Measurements from ENCODE around the gene LGALS9.
"Not testable (repeated sequence)": the region's sequence is repeated elsewhere in the genome, so short reads cannot be mapped to it uniquely, and the experiment has no call there.

The LGALS9 gene

DNA sequence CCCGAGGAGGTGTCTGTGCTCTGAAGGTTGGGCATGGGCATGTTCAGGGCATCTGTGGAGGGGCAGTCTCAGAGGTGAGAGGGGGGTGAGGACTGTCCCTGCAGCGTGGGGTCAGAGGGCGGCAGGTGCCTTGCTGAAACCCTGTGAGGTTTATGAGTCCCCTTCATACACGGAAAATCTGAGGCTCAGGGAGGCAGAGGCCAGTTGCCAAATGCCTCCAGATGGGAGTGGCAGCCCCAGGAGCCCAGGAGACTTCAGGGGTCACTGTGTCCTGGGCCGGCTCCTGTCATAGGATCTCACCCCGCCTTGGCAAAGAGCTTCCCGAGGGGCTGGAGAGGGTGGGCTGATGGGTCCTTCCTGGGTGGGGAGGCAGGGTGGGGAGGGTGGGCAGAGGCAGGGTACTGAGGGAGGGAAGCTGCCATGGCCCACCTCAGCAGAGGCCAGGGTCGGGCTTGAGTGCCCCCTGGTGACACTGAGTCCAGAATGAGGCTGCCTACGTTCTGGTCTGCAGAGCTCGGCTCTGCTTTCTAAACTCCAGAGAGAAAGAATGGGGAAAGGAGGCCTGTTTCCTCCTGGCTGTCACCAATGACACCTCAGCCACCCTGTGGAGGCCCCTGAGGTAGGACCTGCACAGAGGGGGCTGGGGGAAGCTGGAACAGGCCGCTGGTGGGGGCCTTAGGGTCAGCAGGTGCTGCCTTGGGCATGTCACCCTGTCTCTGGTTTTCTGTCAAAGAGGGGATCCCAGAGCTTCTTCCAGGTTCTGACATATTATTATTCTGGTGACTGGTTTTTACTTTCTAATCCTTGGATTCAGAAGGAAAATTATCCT lies 1.1 kb downstream of the LGALS9 start:
- FAIRE-seq: no peak

DNA sequence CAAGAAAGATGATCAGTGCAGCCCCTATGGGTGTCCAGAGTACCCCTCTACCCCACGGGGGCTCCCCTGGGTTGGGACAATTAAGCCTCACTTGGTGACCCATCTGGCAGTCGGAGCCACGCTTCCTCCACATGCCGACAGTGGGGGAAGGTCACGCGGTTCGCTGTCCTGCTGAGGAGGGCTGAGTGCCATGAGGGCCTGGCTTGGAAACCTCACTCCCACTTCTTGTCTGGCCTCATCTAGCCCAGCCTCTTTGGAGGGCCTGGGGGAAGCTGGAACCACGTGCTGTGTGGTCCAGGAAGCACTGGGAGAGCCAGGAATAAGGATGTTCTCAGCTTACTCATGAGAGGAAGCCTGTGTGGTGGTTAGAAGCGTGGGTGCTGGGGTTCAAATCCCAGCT lies 1.8 kb downstream of the LGALS9 start:
- FAIRE-seq: not testable (repeated sequence)

DNA sequence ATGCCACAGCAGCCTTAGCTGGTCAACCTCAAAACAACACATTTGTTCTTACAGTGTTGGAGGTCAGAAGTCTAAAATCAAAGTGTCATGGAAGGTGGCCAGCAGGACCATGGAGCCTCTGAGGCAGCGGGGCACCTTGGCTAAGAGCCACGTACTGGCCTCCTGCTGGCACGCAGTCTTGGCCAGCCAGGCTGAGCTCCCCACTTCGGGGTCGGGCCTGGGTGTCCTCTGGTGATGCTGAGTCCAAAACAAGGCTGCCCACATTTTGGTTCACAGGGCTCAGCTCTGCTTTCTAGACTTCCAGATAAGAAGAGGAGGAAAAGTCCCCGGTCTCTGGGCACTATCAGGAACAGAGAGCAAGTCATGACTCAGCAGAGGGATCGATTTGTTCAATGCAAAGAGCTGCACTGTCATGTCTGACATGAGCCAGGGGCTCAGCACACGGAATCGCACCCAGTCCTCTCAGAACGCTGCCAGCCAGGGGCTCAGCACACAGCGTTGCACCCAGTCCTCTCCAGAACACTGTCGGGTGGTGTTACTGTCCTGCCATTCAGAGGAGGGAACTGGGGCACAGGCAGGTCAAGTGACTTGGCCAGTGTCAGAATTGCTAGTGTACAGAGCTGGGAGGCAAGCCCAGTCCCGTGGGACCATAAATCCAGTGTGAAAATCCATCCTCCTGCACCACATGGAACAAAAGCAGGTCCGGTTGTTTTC lies 2.5 kb downstream of the LGALS9 start:
- FAIRE-seq: no peak

DNA sequence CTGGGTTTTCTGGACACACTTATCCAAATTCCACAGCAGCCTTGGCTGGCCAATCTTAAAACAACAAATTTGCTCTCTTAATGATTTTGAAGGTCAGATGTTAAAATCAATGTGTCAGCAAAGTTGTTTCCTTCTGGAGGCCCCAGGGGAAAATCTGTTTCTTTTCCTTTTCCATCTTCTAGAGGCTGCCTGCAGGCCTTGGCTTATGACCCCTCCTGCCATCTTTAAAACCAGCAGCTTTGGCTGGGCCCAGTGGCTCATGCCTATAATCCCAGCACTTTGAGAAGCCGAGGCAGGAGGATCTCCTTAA lies 3.0 kb downstream of the LGALS9 start:
- no peak for FAIRE-seq

DNA sequence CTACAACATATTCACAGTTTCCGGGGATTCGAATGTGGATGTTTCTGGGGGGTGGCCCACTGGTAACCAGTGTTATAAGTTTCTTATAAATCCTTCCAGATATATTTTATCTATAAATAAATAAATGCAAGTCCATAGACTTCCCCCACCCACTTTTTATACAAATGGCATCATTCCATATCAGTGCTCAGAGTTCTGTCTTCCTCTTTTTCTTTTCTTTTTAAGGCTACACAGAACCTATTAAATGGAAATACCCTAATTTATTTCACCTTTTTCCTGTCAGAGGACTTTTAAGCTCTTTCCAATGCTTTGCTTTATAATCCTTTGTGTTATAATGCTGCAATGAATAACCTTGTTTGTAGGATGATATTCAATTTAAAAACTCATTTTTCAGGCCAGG lies 3.8 kb downstream of the LGALS9 start:
- FAIRE-seq: no peak

DNA sequence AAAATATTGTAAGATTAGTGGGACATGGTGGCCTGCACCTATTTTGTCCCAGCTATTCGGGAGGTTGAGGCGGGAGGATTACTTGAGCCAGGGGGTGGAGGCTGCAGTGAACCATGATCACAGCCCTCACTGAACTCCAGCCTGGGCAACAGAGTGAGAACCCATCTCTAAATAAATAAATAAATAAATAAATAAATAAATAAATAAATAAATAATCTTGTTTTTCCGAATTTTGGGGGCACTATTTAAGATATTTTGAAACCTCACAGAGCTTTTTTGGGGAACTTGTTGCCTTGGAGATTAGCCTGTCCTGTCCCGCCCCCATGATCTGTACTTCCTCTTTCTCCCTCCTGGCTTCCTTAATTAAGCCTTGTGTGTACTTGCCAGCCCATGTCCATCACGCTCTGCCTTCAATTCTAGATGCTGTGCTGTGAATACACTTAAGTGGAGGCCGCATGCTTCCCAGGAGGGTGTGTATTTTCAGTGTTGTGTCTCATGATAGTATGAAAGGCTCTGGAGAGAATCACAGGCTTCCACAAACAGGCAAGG lies 4.4 kb downstream of the LGALS9 start:
- no peak for FAIRE-seq

DNA sequence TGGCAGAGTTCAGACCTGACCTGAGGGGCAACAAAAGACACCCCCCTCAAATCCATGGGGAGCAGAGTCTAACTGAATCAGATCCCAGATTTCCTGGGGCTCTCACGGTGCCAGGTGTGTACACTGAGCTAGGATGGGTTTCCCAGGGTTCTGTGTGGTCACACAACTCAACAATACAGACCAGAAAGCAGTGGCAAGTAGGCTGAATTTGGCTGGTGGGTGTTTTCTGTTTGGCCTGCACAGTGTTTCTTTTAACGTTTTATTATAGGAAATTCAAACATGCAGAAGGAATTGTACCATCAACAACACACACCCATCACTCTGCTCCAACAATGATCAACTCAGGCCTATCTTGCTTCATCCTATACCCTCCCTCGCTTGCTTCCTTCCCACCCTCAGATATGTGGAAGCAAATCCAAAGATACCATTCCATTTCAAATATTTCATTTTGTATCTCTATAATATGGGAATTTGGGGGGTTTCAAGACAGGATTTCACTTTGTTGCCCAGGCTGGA lies 5.1 kb downstream of the LGALS9 start:
- FAIRE-seq: not testable (repeated sequence)

DNA sequence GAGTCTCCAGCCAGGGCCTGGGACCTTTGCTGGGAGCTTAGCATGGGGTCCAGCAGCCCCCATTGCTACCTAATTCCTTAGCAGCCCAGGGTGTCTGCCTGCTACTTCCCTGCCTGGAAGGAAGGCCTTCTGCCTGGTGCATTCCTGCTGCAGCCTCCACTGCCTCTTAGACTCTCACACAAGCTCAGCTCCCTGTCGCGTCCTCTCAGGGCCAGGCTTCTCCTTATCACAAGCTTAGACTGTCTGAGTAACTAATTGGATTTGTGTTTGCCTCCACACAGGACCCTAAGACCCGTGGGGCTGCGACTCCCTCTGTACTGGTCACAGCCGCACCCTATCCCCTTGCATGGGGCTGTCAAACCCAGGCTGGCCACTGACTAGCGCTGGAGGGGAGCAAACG lies 6.8 kb downstream of the LGALS9 start:
- not testable (repeated sequence) for FAIRE-seq

DNA sequence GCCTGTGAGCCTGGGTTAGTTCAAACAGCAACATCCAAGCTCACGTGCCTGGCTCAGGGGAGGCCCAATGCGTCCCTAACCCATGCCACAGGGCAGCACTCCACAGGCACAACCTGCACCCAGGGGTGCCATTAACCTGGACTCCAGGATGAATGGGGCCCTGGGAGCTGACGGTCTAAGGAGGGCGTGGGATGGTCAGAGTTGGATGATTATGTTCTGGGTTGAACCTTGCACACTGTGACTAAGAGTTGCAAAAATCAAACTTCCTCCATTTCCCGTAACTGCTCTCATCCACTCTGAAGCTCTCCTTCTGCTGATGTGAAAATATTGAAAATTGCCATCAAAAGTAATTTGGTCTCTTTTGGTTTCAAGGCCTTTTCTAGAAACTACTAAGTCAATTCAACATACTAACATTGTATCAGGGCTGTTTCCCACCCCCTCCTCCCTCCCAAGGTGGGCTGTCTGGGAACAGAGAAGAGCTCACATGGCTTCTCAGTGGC lies 7.5 kb downstream of the LGALS9 start:
- not testable (repeated sequence) for FAIRE-seq

DNA sequence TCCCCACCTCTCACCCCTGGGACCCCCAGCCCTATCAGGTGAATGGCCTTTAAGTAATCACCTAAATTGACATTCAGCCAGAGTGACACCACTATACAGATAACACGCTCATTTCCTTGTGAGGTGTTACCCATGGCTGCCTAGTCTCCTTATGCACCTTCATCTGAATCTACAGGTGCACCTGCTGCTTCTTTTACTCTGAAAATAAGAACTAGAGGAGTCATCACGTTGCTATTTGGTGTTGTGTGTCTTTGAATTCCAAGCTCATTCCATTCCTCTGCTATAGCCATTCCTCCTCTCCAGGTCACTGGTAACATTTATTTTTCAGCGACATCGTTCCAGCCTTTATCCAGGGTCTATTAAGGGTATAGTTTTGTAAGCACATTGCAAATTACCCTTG lies 9.8 kb downstream of the LGALS9 start:
- FAIRE-seq: no peak

DNA sequence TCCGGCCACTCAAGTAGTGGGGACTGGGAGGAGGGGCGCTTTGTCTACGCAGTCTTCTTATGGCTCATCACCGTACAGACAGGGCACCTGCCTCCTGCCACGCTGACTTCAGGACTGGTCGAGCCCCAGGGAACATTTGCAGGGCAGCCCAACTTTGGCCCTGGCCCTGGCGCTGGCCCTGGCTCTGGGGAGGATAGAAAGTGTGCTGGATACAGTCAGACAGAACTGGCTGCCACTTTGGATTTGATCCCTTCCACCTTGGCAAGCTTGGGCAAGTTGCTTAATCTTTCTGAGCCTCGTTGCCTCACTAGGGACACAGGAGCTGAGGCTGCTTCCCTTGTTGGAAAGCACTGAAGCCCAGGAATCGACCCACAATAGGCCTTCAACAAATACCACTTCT lies 13.6 kb downstream of the LGALS9 start:
- FAIRE-seq: no peak

DNA sequence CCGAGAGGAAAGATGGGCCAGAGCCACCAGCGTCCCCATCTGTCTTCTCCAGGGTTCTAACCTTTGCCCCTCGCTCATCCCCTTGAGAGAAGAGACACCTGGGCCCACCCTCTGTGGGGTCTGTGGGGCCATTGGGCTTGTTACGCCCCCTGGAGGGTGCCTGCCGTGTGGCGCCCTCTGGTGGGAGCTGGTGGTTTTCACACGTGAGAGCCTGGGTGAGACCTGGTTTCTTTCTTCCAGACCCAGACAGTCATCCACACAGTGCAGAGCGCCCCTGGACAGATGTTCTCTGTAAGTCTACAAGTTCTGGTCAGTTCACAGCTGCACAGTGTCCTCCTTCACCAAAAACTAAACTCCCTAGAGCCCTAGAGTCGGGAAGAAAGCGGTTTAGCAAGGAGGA lies 14.6 kb downstream of the LGALS9 start:
- FAIRE-seq: not testable (repeated sequence)

DNA sequence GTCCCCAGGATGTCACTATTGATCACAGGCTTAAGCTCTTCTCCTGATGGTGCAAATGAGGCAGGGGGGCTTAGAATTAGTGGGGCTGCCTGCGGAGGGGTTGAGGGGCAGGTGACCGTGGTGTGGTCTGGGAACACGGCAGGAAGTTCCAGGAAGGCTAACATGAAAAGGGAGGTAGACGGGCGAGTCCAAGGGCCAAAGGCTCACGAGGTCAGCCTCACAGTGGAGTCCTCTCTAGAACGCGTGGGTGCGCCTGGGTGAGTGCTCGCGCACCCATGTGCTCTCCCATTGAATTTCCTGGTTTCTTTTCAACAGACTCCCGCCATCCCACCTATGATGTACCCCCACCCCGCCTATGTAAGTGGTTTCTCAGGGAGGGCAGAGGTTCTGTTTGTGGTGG lies 15.2 kb downstream of the LGALS9 start:
- FAIRE-seq: no peak

DNA sequence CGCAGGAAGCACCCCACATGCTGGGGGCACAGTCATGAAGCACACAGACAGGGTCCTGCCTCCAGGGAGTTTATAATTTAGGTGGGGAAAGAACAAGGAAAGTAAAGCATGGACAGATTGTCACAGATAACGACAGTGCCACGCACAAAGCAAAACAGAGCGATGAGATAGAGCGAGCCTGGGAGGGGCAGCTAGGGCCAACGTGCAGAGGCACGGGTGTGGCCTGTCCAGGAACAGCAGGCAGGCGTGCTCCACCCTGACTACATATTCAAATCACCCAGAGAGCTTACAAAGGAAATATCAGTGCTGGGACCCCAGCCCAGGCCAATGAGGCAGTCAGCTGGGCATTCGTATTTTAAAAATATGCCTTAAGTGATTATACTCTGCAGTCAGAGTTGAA lies 16.8 kb downstream of the LGALS9 start:
- no peak for FAIRE-seq

DNA sequence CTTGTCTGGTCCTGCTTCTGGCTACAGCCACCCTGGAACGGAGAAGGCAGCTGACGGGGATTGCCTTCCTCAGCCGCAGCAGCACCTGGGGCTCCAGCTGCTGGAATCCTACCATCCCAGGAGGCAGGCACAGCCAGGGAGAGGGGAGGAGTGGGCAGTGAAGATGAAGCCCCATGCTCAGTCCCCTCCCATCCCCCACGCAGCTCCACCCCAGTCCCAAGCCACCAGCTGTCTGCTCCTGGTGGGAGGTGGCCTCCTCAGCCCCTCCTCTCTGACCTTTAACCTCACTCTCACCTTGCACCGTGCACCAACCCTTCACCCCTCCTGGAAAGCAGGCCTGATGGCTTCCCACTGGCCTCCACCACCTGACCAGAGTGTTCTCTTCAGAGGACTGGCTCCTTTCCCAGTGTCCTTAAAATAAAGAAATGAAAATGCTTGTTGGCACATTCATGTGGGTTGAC lies 18.2 kb downstream of the LGALS9 start:
- not testable (repeated sequence) for FAIRE-seq

DNA sequence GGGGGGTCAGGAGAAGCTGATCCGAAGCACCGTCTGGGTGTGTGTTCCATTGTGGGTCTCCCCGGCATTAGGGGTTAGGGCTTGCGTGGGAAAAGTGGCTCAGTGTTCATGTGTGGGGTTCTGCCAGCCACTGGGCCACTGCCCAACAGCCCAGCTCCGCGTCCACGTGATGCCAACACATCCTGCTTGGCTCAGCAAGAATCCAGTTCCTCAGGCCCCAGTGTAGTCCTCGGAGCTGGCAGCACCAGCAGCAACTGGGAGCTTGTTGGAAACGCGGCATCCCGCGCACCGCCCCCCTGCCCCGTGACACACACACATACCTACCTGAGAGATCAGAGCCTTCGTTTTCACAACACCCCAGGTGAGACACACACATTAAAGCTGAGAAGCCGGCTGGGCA lies 18.9 kb downstream of the LGALS9 start:
- FAIRE-seq: no peak

DNA sequence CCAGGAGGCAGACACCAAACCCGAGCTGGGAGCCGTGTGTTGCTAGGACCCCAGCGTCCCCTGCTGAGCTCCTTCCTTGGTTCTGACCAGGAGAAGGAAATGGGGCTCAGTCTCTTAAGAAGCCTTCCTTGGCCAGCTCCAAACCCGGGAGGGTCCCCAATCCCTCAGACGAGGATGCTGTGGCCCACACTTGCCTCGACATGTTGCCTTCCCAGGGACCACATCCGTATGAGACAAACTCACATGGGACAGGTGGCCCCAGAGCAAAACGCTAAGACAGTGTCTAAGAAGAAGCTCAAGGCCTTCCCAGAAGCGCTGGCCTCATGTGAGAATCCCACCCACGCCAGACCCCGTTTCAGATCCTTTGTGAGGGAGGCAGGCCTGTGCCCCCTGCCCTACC lies 19.8 kb downstream of the LGALS9 start:
- FAIRE-seq: no peak

DNA sequence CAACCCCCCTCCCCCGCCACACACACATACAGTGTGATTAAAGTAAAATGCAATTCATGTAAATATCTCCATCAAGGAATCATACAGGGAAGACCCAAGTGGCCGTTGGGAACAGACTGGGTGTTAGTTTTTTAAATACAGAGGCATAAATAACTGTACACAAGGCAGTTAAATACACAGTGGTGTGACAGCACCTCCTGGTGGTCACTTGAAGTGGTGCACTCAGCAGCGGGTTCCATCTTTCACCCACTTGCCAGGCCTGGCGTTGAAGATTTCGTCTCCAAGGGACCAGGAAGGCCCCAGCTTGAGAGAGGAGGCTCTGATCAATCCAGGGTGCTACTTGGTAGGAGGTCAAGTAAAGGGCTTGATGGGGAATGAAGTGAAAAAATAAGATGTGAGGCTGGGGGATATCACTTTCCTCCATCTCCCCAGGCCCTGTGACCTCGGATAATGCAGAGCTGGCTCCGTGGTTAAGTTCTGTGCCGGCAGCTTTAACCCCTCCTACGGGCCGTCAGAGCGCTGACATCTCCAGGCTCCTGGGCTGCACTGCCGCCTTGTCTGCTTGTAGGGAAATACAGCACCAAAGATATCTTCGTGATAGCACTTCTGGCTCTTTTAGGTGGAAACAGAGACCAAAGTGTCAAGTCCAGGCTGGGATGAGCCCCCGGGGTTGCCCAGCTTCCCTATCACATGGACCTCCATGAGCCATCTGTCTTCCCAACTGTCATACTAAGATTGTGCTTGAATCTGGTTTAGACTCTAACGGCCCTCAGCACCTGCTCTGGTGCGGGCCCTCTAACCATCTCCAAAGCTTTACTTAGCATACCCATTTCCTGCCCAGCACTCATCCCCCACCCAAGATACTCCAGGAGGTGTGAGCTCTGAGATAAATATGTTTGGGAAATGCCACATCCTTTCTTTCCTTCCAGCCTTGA lies 20.7 kb downstream of the LGALS9 start:
- FAIRE-seq: no peak

DNA sequence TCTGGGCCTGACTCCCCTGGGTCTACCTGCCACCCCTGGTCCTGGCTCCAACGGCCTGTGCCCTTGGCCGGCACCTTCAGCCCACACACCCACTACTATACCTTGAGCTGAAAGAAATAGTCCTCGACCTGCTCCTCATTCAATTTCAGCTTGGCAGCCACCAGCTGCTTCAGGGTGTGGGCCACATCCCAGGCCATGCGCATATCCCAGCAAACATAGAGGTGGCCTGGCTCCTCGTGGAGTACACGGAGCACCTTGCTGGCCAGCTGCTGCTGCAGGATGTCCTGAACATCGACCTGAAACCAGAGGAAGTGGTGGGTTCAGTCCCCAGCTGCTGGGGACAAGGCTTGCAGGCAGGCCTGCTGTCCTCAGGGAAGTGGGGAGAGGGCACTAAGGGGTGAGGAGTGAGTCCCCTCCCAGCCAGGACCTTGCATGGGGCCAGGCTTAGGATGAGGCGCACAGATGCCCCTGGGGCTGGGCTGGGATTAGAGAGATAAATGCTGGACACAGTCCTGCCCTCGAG lies 22.5 kb downstream of the LGALS9 start:
- not testable (repeated sequence) for FAIRE-seq

DNA sequence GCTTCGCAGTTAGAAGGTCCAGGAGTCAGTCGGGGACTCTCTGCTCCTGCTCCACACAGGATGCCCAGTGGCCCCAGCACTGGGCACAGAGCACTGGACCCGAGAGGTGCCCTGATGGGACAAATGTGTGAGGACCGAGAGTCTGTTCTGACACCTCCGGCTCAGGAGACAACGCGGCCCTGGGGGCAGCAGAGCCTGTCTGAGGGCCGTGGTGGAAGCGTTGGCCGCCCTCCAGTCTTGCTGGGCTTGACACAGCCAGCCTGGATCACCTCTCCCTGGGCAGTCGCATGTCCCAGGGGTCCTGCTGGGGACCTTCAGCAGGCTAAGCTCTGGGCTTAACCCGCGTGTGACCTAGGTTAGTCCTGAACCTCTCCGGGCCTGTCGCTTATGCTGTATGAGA lies 23.1 kb downstream of the LGALS9 start:
- no peak for FAIRE-seq

DNA sequence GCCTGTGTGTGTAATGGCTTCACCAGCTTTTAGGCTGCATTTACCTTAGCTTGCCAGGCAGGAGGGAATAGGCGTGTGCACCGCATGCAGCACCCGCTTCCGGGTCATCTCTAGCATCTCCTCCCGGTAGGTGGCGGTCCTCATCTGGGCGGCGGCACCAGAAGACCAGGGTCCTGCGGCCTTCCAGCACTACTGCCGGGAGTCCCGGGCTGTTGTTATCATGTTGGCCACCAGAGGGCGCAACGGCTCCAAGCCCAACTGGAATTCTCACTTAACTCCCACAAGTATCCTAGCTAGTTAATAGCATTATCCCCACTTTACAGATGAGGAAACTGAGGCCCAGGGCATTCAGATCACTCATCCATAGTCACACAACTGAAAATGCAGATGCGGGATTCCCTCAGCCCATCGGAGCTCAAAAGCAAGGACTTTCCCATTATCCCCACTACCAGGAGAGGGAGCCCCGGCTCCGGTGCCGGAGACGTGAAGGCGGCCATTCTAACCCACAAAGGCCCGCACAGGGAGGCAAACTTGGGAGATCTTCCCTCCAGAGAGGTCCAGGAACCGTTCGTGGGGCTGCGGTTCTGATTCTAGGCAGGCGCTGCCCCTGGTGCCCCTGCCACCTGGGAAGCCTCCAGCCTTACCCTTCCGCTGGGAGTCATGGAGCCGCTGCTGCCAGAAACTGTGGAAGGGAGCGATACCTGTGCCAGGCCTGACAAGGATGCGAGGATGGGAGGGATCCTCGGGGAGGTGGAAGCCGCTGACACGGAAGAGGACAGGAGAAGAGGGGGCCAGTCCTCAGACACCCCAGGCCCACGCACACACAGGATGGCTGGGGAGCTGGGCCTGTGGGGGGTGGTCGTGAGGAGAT lies 23.9 kb downstream of the LGALS9 start:
- FAIRE-seq: no peak

Data from islet of Langerhans (tissue), 1 donor.